ENCODE measurements around the gene SOX3.

DNA sequence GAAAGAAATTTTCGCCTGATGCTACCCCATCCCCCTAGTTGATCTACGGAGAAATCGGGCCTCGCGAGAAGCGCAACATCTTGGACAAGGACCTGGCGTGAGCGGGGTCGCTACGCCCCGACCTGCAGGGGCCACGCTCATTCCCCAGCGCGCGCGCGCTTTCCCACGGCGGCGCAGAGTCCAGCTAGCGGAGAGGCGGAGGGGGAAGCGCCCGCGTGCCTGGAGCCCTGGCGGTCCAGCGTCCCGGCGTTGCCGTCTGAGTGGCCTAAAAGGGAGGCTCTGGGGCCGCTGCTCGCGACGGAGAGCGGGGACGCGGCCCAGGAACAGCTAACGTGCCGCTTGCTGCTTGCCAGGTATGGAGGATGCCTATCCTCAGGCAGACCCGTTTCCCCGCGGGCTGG, 6.0 kb upstream of the SOX3 start:
- TF ChIP-seq, protein P1, sequence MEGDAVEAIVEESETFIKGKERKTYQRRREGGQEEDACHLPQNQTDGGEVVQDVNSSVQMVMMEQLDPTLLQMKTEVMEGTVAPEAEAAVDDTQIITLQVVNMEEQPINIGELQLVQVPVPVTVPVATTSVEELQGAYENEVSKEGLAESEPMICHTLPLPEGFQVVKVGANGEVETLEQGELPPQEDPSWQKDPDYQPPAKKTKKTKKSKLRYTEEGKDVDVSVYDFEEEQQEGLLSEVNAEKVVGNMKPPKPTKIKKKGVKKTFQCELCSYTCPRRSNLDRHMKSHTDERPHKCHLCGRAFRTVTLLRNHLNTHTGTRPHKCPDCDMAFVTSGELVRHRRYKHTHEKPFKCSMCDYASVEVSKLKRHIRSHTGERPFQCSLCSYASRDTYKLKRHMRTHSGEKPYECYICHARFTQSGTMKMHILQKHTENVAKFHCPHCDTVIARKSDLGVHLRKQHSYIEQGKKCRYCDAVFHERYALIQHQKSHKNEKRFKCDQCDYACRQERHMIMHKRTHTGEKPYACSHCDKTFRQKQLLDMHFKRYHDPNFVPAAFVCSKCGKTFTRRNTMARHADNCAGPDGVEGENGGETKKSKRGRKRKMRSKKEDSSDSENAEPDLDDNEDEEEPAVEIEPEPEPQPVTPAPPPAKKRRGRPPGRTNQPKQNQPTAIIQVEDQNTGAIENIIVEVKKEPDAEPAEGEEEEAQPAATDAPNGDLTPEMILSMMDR (conservative IDR thresholded peaks at IDR 0.05; ENCODE audit: low read depth, low read length), result no peak
- TF ChIP-seq EZH2 (IDR thresholded peaks at IDR 0.05; ENCODE audit: borderline replicate concordance, low read depth, low read length, poor library complexity, severe bottlenecking), result no peak
